Measurements from ENCODE around the gene EEF1A1.

GRCh38 chr6:73491377-73491776 is 29.5 kb downstream of the EEF1A1 start:
- no peak for TF ChIP-seq CTCF (conservative IDR thresholded peaks at IDR 0.05; ENCODE audit: low read depth, low read length)
- TF ChIP-seq EZH2 (IDR thresholded peaks at IDR 0.05; ENCODE audit: borderline replicate concordance, low read depth, low read length, poor library complexity, severe bottlenecking): no peak
